Ramos (cell line): Measurements from ENCODE around the gene AKAP13.

Source experiments
- in situ Hi-C: fragments of 300-500 bp; cut with MboI; formaldehyde crosslinking; loops from one replicate; pipeline ENCODE4 v1.14.3; 2022; ENCODE audit warnings: low sequenced_read_pairs; ENCODE audit not compliant: unreplicated experiment

The AKAP13 gene

DNA sequence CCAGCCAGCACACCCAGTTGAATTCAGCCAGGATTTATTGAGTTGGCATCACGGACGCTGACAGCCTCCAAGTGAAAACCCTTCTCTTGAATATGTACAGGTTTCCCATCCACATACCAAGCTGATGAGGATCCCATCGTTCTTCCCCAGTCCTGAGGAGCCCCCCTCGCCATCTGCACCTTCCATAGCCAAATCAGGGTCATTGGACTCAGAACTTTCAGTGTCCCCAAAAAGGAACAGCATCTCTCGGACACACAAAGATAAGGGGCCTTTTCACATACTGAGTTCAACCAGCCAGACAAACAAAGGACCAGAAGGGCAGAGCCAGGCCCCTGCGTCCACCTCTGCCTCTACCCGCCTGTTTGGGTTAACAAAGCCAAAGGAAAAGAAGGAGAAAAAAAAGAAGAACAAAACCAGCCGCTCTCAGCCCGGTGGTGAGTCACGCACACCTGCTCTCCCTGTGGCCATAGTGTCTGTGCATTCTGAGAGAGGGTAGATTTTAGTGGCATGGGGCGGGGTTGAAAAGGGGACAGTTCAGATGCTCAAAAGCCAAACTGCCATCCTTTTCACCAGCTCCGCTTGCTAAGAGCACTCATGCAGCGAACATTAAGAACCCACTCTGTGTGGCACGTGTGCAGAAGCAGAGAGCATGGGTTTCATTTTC is 363.1 kb downstream of the AKAP13 start:
- in situ Hi-C loops: no loop called here

- in situ Hi-C loops: no loop called here
These were observed 364.2 kb downstream of the AKAP13 start for GRCh38 chr15:85744579-85744978.

GRCh38 chr15:85745023-85745422 is 364.6 kb downstream of the AKAP13 start:
- in situ Hi-C loops: loop anchor here (5.0 kb wide), 1 partner anchor 87 kb away; no protein-coding TSS in a partner anchor

DNA sequence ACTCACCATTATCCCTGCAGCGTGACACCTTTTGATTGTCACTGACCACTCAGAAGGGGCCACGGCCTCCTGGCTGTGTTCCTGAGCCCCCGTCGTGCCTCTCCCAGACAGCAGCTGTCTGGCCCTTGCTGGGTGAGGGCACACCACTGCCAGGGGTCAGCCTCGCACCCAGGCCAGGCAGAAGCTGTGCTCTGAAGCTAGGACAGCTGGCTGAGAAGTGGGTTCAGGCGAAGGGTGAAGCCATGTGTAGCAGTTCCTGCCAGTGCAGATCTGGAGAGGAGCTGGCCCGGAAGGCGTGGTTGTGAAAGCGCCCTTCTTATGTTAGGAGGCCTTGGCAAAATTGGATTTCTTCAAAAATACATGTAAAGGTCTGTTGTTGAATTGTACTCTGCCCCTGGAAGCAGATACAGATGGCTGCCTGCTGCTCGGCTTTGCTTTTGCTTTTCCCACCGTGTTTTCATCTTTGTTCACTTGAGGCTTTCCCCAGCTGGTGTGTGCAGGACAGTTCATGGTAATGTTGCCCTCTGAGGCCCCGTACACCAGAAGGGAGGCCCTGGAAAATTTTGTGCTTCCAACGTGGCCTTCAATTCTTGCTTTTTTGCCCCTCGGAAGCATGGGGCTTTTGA is 365.2 kb downstream of the AKAP13 start:
- in situ Hi-C loops: loop anchor here (5.0 kb wide), 1 partner anchor 87 kb away; no protein-coding TSS in a partner anchor

- in situ Hi-C loops: loop anchor here (5.0 kb wide), 1 partner anchor 86 kb away; no protein-coding TSS in a partner anchor
These were observed 366.2 kb downstream of the AKAP13 start for GRCh38 chr15:85746641-85747040.

GRCh38 chr15:85748176-85748575 is 367.8 kb downstream of the AKAP13 start:
- in situ Hi-C loops: loop anchor here (5.0 kb wide), 1 partner anchor 84 kb away; no protein-coding TSS in a partner anchor

GRCh38 chr15:85748729-85749128 is 368.3 kb downstream of the AKAP13 start:
- in situ Hi-C loops: loop anchor here (5.0 kb wide), 1 partner anchor 84 kb away; no protein-coding TSS in a partner anchor

- in situ Hi-C loops: loop anchor here (5.0 kb wide), 1 partner anchor 83 kb away; no protein-coding TSS in a partner anchor
These were observed 369.1 kb downstream of the AKAP13 start for GRCh38 chr15:85749261-85750151.

DNA sequence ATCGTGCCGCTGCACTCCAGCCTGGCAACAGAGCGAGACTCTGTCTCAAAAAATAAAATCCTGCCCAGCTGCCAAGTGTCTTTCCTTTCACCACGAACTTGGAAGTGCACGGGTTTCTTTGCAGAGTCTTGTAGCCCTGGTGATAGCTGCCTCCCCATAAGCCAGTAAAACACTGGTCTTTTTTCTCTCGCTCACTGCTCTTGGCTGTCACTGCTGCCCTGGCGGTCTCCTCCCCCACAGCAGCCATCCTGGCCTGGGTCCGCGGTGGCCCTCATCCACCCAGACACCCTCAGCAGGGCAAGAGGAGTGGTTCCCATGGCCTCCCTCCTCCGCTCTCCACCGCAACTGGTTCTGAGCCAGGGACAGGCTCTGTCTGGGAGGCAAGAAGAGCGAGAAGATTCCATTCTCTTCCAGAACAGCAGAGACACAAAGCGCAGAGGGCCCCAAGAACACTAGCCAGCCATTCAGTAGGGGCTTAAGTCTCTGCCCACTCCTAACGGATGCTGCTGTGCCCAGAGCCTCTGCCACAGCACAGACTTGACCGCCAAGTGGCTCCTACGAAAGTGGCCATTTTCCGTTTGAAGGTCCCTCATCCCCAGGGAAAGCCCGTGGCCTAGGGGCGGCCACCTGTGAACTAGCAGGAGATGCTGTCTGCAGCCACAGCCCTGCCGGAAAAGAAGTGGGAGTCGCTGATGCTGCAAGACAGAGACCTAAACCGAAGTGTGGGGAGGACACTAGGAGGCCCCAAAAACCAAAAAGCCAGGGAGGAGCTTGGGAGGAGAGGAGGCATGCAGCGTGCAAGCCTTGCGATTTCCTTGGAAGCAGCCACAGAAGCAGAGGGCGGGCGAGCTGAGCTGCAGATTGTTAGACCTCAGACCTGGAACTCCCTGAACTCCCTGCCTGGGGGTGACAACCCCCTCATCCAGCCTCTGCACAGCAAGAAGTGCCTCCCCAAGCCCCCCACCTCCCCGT is 370.2 kb downstream of the AKAP13 start:
- in situ Hi-C loops: no loop called here

DNA sequence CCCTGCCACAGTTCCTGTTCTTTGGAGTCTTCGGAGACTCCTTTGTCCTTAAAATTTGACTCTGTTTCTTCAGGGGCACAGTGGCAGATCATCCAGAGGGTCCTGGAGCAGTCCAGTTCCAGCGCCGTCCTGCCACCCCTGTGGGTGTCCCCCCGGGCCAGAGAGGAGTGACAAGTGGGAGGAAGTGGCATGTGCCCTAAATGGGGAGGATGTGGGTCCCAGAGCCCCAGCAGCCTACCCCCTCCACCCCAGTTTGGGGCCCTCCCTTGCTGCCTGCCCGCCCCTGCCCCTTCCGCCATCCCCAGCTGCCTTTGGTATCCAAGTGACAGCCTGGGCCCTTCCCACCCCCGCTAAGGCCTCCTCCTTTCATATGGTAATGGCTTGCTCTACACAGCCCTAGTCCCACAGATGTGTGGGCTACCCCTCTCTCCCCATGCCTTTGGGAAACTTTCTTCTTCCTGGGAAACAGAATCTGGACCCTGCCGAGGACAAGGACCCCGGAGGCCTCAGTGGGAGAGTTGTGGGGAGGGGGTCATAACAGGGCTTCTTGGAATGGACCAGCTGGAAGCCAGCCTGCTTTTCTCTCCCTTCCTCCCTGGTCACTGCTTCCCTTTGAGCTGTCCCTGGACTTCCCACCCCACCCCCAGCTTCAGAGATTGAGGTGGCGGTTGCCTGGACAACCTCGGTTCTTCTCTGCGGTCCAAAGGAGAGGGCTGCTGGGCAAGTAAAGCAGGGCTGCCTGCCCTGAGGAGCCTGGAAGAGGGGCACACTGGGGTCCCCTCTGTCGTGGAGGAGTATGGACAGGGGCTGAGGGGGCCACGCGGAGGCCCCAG is 371.1 kb downstream of the AKAP13 start:
- in situ Hi-C loops: no loop called here

DNA sequence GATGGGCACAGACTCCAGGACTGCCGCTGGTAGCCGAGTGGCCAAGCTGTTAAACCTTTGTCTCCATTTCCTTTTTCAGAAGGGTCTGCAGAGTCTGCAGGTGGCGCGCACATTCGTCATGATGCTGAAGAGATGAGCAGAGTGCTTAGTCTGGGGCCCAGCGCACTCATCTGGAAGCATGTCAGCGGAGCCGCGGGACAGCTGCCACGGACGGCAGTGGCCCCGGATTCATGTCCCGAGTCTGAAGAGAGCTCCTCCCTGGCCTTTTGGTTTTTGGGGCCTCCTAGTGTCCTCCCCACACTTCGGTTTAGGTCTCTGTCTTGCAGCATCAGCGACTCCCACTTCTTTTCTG is 371.7 kb downstream of the AKAP13 start:
- in situ Hi-C loops: no loop called here

- in situ Hi-C loops: no loop called here
These were observed 372.1 kb downstream of the AKAP13 start for GRCh38 chr15:85752491-85752961.

- in situ Hi-C loops: no loop called here
These were observed 372.9 kb downstream of the AKAP13 start for GRCh38 chr15:85753261-85753660.

- in situ Hi-C loops: no loop called here
These were observed 373.5 kb downstream of the AKAP13 start for GRCh38 chr15:85753791-85754452.

- in situ Hi-C loops: no loop called here
These were observed 374.6 kb downstream of the AKAP13 start for GRCh38 chr15:85754989-85755388.

GRCh38 chr15:85755471-85755870 is 375.1 kb downstream of the AKAP13 start:
- in situ Hi-C loops: no loop called here

DNA sequence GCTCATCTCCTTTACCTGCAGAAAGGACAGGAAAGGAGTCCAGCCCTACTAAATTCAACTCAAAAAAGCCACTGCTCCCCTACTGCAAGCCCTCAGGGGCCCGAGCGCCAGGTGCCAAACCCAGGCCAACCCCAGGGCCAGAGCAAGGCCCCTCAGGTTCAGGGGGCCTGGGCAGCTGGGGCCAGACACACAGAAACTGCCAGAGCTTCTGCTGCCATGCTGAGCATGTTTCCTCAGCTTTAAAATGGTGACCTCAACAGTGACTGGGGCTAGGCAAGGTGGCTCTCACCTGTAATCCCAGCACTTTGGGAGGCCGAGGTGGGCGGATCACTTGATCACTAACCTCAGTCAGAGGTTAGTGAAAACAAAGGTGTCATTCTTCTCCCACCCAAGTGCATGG is 375.5 kb downstream of the AKAP13 start:
- in situ Hi-C loops: no loop called here

GRCh38 chr15:85756411-85757072 is 376.1 kb downstream of the AKAP13 start:
- in situ Hi-C loops: no loop called here
